Measurements from ENCODE around the gene MKX. TPM values are rescaled to one million over a fixed set of nuclear protein-coding genes. Genes with fewer than 3 reads are reported as not detected.

Gene MKX
- total RNA-seq, 1 experiment from 2014 or later: 0.10 TPM

- DNase-seq (ENCODE audit: low read depth): peak; percentile 75
Measured at GRCh38 chr10:27742195-27743011, 3.2 kb downstream of the MKX start.

DNA sequence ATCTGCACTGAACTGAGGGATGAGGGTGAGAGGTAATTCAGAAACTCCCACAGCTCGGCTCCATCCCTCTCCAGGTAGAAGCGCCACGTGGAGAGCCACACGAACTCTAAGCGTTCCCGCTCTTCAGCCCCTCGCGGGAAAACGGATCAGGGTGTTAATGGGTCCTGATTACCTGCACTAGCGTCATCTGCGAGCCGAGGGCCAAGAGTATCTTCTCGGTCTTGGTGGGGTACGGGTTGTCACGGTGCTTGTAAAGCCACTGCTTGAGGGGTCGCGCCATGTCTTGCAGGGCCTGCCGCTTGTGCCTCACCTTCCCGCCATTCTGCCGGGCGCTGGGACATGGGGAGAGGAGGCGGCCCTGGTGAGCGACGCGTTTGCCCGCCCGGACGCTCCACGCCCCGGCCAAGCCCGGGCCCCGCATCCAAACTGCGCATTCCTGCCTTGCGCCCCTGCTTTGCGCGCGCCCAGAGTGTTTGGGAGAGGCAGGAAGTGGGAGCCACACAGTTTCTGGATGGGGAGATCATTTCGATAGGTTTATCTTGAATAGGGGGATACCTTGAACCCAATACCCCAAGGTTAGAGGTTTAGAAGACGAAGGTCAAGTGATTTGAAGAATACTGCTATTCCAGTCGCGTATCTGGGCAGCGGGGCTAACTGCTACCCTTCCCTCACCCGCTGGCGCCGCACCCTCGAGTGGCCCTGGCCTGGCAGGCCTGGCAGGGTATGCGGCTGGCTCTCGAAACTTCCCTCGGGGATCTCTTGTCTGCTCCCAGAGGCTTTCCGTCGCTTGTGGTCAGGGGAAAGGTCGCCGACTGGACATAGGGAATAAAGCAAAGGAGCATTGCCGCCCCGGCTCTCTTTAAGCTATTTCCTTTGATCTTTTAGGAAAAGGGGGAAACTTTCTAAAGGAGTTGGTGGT is 4.2 kb downstream of the MKX start:
- DNase-seq (ENCODE audit: low read depth): no peak

DNA sequence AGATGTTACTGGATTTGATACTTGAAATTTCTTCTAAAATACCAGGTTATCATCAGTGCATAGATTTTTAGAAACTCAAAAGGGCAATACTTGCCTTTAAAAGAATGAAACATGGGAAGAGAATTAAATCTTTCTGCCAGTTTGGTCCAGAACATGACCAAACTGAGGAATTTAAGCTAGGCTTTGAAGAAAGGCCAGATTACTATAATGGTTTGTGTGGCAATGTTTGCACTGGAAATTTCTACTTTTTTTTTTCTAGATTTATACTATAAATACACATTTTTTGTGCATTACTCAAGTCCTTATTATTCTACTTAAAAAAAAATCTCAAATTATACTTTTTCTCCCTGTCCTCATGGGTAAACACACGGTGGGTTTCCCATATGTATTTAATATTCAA is 9.2 kb downstream of the MKX start:
- no peak for DNase-seq (ENCODE audit: low read depth)

- no peak for DNase-seq (ENCODE audit: low read depth)
Measured at GRCh38 chr10:27730041-27730440, 15.6 kb downstream of the MKX start.

- no peak for DNase-seq (ENCODE audit: low read depth)
Measured at GRCh38 chr10:27728338-27728737, 17.3 kb downstream of the MKX start.

GRCh38 chr10:27724287-27724686 is 21.3 kb downstream of the MKX start:
- no peak for DNase-seq (ENCODE audit: low read depth)

DNA sequence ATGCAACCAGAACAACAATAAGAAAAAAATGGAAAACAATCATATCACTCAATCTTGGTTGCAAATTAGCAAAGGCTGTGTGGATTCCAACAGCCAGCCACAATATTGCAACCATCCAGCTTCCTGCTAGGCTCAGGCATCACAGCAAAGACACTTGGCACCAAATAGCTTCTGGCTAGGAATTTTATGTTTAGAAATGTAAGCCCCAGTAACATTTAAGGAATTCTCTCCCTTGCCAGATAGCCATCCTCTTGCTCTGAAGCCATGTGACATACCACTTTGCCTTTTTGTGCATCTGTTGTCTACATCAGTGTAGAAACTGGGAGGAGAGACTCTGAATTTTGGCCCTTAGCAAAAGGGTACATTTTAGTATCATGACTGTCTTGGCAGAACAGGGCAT is 22.2 kb downstream of the MKX start:
- no peak for DNase-seq (ENCODE audit: low read depth)

DNA sequence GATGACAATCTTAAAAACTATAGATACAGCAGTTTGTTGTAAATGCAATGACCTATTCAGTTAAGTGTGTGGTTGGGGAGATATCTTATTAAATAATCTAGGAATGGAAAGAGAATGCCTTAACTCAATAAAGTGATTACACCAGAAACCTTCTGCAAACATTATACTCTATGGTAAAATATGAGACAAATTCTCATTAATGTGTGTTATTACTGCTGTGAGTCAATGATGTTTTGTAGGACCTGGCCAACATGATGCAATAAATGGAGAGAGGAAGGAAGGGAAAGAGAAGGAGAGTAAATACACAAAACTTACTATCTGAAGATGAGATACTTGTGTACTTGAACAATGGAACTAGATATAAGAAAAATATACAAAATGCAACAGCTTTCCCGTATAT is 25.1 kb downstream of the MKX start:
- DNase-seq (ENCODE audit: low read depth): no peak

DNA sequence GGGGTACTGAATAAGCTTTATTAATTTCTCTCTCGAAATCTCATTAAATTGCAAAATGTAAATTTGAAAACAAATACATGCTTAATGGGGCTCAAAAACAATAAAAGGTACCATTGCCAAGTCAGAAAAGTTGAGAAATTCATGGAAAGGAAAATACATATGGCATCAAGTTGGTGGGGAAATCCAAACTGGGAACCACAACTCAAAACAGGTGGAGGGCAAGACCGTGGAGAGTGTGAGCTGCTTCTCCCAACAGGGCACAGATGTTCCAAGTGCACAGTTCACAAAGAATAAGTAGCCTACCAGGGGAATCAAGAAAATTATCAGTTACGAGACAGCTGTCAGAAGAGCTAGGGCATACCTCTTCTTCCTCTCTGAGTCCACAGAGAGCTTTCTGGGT is 26.6 kb downstream of the MKX start:
- DNase-seq (ENCODE audit: low read depth): no peak

- DNase-seq (ENCODE audit: low read depth): no peak
Measured at GRCh38 chr10:27717861-27718260, 27.8 kb downstream of the MKX start.

DNA sequence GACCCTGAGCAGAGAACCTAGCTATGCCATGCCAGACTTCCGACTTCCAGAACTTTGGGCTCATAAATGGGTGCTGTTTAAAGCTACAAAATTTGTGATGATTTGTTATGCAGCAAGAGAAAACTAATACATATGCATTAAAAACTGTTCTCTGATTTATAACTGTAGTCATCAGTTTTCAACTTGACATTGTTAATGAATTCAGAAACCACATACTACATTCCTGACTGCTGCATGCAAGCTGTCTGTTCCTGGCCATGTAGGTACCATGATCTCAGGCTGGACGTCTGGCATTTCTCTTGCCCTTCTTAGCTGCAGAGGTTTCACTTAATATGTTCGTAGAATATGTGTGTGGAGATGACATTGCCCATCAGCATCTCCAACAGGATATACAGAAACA is 28.4 kb downstream of the MKX start:
- DNase-seq (ENCODE audit: low read depth): no peak

- DNase-seq (ENCODE audit: low read depth): no peak
Measured at GRCh38 chr10:27716521-27716920, 29.1 kb downstream of the MKX start.

GRCh38 chr10:27715505-27715904 is 30.1 kb downstream of the MKX start:
- DNase-seq (ENCODE audit: low read depth): no peak

GRCh38 chr10:27714349-27714748 is 31.3 kb downstream of the MKX start:
- no peak for DNase-seq (ENCODE audit: low read depth)

- peak; percentile 24 for DNase-seq (ENCODE audit: low read depth)
Measured at GRCh38 chr10:27713941-27714340, 31.7 kb downstream of the MKX start.

DNA sequence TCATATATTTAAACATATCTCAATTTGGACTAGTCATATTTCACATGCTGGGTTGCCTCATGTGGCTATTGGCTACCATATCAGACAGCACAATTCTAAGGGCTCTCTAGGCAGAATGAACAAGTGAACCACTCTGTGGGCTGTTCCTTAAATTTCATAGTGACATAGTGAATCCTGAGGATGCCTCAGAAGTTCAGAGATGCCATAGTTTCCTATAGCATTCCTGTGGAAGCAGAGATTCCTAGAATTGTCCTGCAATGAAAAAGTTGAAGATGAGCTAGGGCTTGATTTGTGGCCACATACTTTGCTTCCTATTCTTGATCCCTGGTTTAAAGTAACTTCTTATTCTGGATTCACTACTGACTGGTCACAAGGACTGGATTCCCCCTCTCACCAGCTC is 35.6 kb downstream of the MKX start:
- no peak for DNase-seq (ENCODE audit: low read depth)

DNA sequence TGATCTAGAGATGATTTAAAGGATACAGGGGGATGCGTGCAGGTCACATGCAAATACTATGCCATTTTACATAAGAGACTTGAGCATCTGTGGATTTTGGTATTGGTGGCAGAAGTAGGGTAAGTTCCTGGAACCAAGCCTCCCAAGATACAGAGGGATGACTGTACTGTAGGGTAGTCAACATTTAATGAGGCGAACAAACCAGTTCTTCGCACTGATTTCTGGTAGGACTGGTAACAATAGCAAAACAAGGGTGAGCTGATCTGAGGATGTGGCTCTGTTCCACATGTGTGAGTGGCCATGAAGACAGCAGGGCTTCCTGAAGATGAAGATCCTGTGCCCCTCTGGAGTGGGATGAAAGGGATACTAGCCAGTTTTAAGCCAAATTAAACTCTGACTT is 36.3 kb downstream of the MKX start:
- DNase-seq (ENCODE audit: low read depth): no peak

DNA sequence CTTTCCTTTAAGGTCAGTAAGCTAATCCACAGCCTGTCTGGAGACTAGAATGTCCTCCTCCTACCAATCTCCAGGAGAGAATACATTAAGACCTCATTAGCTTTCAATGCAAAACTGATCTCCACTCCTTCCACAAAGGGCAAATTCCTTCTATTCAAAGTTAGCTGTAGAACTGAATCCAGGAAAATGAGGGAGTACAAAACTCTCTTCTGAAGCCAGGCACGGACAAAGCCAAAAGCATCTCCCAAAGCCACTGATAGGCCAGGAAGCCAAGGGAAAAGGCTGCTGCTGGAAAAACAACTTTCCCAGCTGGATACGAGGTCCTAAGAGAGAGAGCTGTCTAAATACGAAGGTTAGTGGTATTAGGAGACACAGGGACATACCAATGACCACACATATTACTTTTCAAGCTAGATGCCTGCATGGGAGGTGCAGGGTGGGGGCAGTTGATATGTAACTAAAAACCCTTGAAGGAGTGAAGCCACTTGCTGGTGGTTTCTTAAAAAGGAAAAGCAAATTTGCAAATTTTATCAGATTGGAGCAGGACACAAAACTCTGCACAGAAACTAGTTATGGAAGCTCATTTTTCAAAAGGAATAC is 43.6 kb downstream of the MKX start:
- no peak for DNase-seq (ENCODE audit: low read depth)

GRCh38 chr10:27699776-27700175 is 45.8 kb downstream of the MKX start:
- no peak for DNase-seq (ENCODE audit: low read depth)

DNA sequence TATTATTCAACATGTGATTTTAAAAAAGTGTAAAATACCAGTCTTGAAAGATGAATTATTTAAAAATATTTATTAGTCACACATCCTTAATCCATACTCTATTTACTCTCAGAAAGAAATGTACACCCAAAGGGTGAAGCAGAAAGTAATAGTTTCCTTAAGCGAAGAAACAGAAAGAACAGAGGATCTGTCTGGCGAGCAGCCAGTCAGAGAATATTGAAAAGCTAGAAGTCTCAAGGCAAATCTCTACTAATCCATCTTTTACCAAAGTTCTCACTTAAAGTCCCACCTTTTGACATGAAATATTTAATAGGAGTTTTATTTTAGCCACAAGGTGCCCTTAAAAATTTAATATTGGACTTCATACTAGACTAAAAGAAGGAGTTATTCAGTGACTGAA is 46.7 kb downstream of the MKX start:
- no peak for DNase-seq (ENCODE audit: low read depth)

GRCh38 chr10:27696466-27696865 is 49.2 kb downstream of the MKX start:
- no peak for DNase-seq (ENCODE audit: low read depth)

DNA sequence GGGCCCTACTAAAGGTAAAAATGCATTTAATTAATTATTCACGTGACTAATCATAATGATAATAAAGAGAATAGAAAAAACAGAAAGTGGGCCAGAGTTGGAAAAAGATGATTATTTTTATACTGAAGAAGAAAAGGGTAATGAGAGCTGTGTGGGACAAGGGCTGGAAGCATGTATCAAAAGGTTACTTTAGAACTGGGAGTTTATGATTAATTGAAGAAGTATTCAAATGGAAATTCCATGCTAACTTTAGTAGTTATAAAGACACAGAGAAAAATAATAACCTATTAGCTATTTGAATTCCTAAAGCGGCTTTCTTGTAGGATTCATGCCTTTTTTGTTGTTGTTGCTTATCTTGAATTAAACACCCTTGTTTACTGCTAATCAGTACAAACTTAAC is 49.9 kb downstream of the MKX start:
- no peak for DNase-seq (ENCODE audit: low read depth)

All from HT1080 (cell line).